Coronary artery (tissue), 2 donors: Measurements from ENCODE around the gene PLD3.

Experiments
- DNase-seq: peaks from one replicate; pipeline ENCODE4 v3.0.0-alpha.2; 2017; ENCODE audit warnings: low spot score
- H3K27ac ChIP-seq, 2 donors: fragments of 200-600 bp; sonication (generic); one replicate each; pipeline ENCODE4 v1.5.1; 2016 to 2019
- H3K4me3 ChIP-seq: fragments of 200-600 bp; sonication (generic); 2 replicates; pipeline ENCODE4 v1.5.1; 2016; ENCODE audit warnings: mild to moderate bottlenecking, moderate library complexity
- CTCF ChIP-seq: fragments of 200-600 bp; sonication (generic); IDR thresholded peaks from one replicate; pipeline ENCODE4 v1.5.1; 2019; ENCODE audit warnings: antibody characterized with exemption

The PLD3 gene

DNA sequence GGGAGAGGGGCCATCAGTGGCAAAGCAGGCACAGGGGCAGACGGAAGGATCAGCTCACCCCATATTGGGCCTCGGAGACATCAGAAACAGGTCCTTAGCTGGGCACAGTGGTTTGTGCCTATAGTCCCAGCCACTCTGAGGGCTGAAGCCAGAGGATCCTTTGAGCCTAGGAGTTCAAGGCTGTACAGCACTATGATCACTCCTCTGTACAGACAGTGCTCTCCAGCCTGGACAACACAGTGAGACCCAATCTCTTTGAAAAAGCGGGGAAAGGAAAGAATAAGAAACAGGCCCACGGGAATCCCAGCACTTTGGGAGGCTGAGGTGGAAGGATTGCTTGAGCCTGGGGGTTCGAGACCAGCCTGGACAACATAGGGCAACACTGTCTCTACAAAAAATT is 71.3 kb downstream of the PLD3 start:
- no peak for TF ChIP-seq CTCF
- no peak for DNase-seq
- H3K27ac ChIP-seq: no peak overlapping the region
- no peak overlapping the region for H3K4me3 ChIP-seq

DNA sequence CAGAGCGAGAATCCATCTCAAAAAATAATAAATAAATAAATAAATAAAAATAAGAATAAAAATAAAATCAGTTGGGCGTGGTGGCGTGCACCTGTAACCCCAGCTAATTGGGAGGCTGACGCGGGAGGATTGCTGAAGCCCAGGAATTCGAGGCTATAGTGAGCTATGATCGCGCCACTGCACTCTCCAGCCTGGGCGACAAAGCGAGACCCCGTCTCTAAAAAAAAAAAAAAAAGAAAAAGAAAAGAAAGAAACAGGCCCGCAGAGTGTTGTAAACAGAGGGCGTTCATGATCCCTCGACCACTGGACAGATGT is 71.9 kb downstream of the PLD3 start:
- Histone ChIP-seq H3K27ac (peak overlapping the region; percentile 98 to 100), H3K4me3 (peak overlapping the region; percentile 72)
- DNase-seq: no peak
- no peak for TF ChIP-seq CTCF

DNA sequence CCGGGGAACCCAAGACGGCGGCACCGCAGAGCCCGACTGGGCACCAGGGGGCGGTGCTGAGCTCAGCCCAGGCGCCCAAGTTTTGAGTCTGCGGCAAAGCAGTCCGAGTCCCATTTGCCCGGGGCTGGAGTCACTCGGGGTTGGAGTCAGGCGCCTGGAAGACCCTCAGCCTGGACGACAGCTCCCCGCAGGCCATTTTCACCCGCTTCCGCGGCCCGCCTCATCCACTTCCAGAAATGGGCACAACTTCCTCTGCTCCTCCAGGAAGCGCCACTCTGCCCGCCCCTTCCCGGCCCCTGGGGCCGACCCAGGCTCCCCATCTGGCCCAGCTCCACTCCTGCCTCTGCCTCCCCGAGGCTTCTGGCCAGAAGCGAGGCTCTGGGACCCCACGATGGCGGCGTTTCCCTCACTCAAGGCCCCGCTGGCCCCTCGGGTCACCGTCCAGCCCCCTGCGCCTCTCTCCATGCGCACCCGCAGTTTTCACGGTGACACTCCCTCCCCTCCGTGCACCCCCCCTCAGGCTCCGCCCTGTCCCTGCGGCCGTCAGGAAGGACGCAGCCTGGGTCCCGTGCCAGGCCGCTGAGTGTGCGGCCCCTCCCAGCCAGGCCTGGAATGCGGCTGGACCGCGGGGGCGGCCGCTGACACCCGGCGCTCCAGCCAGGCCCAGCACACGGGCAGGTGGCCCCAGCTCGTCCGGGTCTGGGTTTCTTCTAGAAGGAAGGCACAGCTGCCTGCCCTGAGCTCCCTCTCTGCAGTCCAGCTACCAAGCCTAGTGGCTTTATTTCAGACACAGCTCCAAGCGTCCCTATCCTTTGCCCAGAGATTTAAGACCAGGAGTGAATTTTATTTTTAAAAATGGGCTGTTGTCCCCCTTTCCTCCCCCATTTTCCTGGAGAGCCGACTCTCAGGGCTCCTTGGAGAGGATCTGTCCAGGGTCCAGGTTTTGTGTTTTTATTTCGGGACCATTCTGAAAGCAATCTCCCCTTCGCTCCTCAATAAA is 72.6 kb downstream of the PLD3 start:
- peak overlapping the region; percentile 98 to 100 for H3K27ac ChIP-seq
- peak; percentile 86 for TF ChIP-seq CTCF

GRCh38 chr19:40421993-40422747 is 73.7 kb downstream of the PLD3 start:
- DNase-seq: no peak
- H3K27ac ChIP-seq: peak overlapping the region; percentile 98 to 100
- H3K4me3 ChIP-seq: peak overlapping the region; percentile 72
- no peak for TF ChIP-seq CTCF

More for the DNA sequence above, 72.6 kb downstream of the PLD3 start:
- H3K4me3 ChIP-seq: peak overlapping the region; percentile 72
- peak; percentile 97 for DNase-seq

- no peak for DNase-seq
- no peak for TF ChIP-seq CTCF
- peak overlapping the region; percentile 54 to 100 for H3K27ac ChIP-seq
- peak overlapping the region; percentile 43 for H3K4me3 ChIP-seq
Measured at GRCh38 chr19:40422748-40423566, 74.5 kb downstream of the PLD3 start.

GRCh38 chr19:40423938-40424337 is 75.4 kb downstream of the PLD3 start:
- DNase-seq: no peak
- TF ChIP-seq CTCF: no peak
- Histone ChIP-seq H3K27ac (peak overlapping the region; percentile 32 to 95), H3K4me3 (peak overlapping the region; percentile 96)
